GM18907 (cell line): ENCODE results near the gene BAIAP2L1.
"Not testable (repeated sequence)": the region's sequence is repeated elsewhere in the genome, so short reads cannot be mapped to it uniquely, and the experiment has no call there.

Experiments
- ATAC-seq: cut with Tn5 transposase; IDR thresholded peaks from one replicate; pipeline ENCODE4 v1.9.1; 2021; ENCODE audit warnings: mild to moderate bottlenecking, moderate library complexity; ENCODE audit not compliant: unreplicated experiment

Gene BAIAP2L1

DNA sequence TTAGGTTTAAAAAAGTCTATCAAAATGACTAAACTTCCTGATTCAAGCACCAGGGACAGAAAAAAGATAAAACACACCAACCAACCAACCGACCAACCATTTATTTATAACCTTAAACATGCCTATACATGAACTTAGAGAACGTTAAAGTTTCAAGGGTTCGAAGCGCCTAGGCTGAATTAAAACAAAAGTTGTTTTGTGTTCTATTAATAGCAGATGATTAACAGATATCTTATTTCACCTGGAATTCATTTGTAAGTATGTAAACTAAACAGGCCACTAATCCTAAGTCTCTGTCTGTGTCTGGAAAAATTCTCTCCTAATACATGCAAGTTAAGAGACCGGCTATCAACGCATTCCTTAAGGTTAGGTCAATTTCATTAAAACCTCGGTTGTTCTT is 1.4 kb downstream of the BAIAP2L1 start:
- ATAC-seq = no peak

DNA sequence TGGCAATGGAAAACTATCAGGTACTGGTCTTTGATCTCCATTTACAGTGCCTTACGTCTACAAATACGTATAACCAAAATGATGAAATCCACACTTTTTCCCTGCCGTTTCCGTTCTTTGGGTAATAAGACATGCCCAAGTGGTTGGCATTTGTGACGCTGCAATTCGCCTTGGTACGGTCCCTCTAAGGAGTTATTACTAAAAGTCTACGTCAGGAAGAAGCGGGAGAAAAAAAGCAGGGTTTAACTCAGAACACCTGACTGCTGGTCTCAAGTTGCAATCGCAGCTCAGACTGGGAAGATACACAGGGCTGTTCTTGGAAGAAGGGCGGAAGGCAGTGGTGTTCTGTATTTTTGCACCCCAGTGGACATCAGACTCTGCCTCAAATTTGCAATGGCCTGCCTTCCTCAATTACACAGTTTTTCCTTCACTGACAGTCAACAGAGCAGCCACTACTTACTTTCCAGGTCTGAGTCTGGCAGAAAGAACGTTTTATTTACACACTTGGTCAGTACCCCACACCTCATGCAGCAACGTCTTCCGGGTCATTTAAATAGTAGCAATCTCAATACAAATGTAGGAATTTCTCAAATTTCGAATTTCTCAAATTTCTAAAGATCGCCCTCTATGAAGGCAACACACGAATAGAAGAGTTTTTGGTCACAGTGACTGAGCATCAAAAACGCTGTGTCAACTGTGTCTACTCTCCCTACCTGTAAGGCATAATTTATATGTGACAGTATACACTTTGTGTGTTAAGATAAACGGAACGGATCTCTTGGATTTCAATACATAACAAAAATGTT is 2.1 kb downstream of the BAIAP2L1 start:
- ATAC-seq = no peak

DNA sequence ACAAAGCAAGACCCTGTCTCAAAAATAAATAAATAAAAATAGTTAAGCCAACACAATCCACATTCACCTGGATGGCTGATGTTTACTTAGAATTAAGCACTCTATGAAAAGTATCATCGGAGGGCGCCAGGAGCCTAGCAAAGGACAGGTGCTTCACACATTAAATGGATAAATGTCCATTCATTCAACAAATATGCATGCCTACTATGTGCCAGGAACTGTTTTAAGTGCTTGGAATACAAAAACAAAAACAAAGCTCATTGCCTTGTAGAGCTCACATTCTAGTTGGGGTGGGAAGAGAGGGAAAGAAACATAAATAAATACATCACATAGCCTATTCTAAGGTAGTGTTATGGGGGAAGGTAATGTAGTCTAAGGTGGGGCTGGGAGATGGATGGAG is 4.1 kb downstream of the BAIAP2L1 start:
- no peak for ATAC-seq

DNA sequence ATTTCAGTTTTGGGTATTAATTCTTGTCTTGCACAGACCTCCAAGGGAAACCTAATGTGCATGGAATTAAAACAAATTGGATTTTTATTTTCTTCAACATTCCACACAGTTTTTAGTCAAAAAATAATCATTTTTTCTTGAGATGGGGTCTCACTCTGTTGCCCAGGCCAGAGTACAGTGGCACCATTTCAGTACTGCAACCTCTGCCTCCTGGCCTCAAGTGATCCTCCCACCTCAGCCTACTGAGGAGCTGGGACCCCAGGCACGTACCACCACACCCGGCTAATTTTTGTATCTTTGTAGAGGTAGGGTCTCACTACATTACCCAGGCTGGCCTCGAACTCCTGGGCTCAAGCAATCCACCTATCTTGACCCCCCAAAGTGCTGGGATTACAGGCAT is 4.9 kb downstream of the BAIAP2L1 start:
- no peak for ATAC-seq

DNA sequence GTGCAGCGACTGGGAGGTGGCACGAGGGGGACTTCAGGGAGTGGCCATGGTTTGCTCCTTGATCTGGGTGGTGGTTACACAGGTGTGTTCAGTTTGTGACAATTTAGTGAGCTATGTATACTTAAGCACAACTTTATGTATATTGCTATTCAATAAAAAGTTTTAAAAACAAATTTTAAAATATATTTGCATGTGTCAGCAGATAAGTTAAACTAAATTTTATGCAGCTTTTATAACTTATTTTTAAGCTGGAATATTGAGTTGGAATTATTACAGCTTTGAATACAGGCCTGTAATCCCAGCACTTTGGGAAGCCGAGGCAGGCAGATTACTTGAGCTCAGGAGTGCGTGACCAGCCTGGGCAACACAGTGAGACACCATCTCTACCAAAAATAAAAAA is 5.4 kb downstream of the BAIAP2L1 start:
- ATAC-seq = no peak

DNA sequence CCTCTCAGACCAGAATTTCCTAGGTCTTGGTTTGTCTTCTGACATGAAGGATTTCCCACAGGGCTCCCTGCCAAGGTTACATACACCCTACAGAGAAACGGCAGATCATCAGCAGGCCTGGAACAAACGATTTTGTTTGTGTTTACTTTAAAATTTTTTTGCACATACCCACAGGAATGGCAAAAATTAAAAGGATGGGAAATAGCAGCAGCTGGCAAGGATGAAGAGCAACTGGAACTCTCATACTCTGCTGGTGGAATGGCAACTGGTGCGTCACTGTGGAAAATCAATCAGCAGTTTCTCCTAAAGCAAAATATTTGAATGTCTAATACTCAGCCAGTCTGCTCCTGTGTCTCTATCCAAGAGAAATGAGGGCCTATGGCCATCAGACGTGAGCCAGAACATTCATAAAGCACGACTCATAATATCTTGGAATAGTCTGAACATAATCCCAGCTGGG is 6.5 kb downstream of the BAIAP2L1 start:
- no peak for ATAC-seq

DNA sequence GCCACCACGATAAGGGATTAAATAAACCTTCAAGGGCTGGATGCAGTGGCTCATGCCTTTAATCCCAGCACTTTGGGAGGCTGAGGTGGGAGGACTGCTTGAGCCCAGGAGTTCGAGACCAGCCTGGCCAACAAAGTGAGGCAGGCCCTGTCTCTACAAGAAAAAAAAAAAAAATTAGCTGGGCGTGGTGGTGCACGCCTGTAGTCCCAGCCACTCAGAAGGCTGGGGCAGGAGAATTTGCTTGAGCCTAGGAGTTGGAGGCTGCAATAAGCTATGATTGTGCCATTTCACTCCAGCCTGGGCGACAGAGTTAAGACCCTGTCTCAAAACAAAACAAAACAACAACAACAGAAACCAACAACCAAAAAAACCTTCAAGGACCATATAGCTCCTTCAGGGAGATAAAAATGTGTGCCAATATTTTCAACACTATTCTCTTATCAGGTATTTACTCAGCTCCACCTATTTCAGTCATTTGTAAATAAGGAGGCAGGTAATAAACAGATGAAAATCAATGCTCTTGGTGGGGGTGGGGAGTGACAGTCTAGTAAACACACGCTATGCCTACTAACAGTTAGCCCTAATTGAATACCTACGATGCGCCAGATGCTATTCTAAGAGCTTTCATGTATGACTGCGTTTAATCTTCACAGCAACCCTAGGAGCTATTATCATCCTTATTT is 13.2 kb downstream of the BAIAP2L1 start:
- no peak for ATAC-seq

DNA sequence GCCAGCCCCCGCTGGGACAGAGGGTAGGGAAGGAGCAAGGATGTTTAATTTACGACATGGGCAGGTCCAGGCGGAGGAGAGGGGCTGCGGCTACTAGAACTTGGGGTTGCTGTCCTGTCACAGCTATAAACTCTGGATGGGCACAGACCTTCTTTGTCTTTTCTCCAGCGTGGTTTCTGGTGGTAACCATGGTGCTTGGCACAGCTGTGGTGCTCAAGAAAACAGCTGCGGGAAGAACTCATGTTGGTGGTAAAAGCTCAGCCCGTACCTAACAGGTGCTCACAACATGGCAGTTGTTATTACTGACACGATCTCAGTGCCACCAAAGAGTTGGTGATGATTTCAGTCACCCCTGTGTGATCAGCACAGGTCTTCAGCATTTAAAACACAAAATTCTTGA is 13.8 kb downstream of the BAIAP2L1 start:
- ATAC-seq = no peak

DNA sequence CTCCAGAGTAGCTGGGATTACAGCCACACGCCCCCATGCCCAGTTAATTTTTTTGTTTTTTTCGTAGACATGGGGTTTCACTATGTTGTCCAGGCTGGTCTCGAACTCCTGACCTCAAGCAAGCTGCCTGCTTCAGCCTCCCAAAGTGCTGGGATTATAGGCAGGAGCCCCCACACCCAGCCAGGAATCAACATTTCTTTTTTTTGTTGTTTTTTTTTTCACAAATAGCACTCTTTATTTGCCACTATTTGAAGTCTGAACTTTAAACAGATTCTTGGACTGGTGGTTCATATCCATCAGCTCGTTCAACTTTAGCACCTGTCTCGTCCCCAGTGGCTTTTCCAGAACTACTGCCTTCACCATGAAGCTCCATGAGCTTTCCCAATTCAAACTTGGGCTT is 15.4 kb downstream of the BAIAP2L1 start:
- ATAC-seq = not testable (repeated sequence)

DNA sequence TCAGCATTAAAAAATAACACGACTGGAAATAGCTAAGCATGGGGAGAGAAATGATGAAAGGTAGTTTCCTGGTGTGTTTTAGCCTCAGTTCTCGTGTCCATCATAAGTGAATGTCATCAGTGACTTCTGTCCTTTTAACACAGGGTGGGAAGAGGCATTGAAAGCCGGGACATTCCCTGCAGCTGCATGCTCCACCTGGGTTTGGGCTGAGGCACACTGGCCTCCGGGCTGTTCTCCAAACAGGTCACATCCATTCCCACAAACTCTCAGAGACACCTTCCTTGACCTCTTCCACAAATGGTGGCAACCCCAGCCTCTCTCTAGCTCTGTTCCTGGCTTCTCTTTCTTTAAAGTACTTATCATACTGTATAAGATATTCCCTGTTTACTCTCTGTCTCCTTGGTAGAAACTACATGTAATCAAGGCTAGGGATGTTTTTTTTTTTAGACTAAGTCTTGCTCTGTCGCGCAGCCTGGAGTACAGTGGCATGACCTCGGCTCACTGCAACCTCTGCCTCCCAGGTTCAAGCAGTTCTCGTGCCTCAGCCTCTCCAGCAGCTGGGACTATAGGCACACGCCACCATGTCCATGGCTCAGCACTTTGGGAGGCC is 22.6 kb downstream of the BAIAP2L1 start:
- no peak for ATAC-seq

DNA sequence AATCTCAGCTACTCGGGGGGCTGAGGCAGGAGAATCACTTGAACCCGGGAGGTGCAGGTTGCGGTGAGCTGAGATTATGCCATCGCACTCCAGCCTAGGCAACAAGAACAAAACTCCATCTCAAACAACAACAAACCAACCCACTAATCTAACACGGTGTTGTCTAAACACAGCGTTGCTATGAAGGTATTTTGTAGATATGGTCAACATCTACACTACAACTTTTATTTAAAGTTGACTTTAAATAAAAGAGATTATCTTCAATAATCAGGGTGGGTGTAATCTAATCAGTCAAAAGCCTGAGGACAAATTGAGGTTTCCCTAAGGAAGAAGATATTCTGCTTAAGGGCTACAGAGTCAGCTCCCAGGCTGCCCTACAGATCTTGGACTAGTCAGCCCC is 24.2 kb downstream of the BAIAP2L1 start:
- no peak for ATAC-seq

DNA sequence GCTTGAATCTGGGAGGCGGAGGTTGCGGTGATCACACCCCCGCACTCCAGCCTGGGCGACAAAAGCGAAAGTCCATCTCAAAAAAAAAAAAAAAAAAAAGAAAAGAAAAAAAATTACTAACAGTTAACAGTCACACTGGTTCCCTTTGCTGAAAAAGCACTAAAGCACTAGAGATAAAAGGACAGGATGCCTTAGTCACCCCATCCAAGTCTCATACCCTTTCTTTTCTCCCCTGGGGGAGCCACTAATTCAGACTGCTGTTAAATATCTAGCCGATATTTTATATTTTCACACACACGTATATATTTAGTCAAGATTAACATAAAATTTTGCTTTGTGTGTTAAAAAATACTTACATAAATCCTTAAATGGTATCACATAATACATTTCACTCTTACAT is 25.2 kb downstream of the BAIAP2L1 start:
- no peak for ATAC-seq

DNA sequence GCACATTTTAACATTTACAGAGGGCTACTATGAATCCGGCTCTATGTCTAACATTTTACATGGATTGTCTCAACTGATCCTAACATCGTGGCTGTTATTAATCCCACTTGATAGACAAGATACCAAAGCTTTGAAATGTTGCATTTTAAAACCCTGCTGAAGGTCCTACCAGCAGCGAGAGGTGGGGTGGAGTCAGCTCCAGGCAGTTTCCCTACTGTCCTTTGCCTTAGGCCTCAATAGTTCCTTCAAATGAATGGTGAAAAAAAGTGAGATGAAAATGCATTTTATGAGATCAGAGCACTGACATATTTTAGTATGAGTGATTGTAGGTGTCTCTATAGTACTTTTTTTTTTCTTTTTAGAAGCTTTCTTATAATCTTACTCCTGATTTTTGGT is 26.6 kb downstream of the BAIAP2L1 start:
- ATAC-seq = no peak

DNA sequence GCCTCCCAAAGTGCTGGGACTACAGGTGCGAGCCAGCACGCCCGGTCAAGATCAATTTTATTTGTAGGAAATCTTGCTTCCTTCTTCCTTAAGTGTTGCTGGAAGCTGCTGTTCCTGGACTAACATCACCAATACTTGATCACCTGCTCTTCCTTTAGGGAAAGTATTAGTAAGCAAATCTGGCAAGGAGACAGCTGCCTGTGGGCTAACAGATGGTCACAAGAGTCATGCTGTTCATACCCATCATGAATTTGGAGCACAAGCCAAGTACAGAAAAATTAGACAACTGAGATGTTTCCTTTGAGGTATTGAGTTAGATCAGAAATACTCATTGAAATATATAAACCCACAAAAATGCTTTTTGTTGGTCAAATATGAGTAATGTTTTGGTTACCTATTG is 27.9 kb downstream of the BAIAP2L1 start:
- no peak for ATAC-seq

DNA sequence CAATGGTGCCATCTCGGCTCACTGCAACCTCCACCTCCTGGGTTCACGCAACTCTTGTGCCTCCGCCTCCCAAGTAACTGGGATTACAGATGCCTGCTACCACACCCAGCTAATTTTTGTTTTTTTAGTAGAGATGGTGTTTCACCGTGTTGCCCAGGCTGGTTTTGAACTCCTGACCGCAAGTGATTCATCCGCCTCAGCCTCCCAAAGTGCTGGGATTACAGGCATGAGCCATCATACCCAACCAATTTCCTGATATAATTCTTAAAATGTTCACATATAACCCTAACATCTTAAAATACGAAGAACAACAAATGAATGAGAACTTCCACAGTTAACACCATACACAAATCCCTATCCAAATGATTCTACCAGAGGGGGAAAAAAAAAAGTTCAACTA is 31.2 kb downstream of the BAIAP2L1 start:
- no peak for ATAC-seq

DNA sequence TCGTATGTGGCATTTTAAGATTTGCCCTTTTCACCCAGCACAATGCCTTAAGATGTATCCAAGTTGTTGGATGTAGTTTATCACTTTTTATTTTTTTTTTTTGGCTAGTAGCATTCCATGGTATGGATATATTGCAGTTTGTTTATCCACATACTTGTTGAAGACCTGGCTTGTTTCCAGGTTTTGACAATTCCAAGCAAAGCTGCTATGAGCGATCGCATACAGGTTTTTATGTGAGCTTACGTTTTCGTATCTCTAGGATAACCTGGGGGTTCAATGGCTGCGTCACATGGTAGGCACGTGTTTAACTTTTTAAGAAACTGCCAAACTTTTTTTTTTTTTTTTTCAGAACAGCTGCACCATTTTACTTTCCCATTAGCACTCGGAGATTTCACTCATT is 32.2 kb downstream of the BAIAP2L1 start:
- ATAC-seq = no peak

DNA sequence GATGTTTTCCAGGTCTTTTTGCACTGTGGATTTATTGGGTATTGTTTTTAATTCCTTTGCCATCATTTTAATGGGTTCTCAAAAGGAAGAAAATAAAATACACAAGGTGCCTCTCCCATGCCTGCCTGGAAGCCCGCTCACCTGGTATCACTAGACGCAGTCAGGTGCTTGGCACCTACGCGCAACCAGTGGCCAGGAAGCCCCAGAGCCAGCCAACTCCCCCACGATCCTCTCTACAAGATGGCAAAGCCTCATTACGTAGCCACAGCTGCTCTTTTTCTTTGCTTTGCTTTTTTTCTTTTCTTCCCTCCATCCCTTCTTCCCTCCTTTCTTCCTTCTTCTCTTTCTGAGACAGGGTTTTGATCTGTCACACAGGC is 34.3 kb downstream of the BAIAP2L1 start:
- ATAC-seq = no peak

DNA sequence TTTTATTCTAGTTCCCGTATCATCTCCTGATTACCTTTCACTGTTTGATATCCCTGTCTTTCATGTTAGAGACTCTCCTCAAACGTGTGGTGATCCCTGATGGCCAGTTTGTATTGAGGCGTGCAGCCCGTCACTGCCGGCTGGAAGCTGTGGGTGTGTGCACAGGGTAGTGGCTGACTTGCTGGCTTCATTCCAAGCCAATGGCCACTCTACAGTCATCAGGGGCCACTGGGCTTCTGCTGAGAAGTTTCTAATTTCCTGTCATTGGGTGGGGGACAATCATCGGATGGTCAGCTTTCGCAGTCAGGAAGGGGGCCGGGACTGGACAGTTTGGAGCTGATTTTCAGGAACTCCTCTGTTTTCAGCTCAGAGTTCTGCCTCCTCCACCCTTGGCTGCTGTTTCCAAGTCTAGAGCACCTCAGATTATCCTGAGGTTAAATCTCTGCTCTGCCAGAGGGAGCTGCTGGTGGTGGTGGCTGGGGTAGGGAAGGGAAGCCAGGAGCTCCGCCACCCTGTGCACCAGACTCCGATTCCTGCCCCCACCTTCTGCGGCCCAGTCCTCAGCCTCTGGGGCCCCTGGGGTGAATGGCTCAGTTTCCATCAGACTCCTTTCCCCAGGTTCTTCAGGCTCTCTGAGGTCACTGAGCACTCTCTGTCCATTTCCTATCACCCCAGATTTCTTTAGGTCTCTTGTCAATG is 34.9 kb downstream of the BAIAP2L1 start:
- ATAC-seq = no peak

DNA sequence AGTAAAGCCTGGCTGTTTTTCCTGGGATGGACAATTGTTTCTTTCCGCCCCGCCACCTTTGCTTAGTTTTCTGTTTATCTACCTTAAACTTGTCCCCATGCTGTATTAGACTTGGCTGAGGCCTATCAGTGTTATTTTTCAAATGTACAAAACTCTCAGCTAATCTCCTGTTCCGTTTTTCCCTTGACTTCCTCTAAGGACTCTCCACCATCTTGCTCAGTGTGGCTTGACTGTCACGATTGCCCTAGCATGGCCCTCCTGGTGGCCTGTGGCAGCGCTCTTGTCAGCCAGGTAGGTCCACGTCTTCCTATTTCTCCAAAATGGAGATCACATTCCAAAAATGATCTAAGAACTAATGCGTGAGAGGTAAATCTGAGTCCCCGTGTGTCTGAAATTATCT is 36.7 kb downstream of the BAIAP2L1 start:
- no peak for ATAC-seq

DNA sequence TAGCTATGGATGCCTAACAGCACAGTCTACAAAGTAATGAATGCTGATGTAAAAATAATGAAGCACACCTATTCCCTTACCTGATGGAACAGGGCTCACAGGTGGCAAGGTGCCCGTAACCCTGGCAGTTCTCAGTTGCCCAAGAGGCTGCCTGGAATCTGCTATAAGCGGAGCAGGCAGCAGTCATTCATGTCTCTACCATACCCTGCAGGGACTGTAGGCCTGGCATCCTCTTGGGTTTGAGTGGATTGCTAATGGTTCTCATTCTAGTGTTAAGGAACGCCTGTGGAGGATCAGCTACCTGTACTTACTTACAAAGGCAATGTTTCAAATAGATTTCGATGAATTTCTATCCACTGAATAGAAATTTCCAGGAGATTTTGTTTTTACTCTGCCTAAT is 38.4 kb downstream of the BAIAP2L1 start:
- no peak for ATAC-seq
